NCI-H748 (cell line): ENCODE measurements around the gene BBOX1.
A peak's percentile ranks its signal among the peaks of the same experiment; 100 is the strongest.

ENCODE experiments used
- DNase-seq: peaks from one replicate; lab custom pipeline; 2025; ENCODE audit not compliant: unreplicated experiment; lab: John Stamatoyannopoulos, UW

Gene BBOX1

GRCh38 chr11:27024865-27025264 is 15.8 kb upstream of the BBOX1 start:
- DNase-seq, result no peak

- DNase-seq, result no peak
These were observed 15.2 kb upstream of the BBOX1 start for GRCh38 chr11:27025312-27025955.

GRCh38 chr11:27025957-27026733 is 14.5 kb upstream of the BBOX1 start:
- no peak for DNase-seq

GRCh38 chr11:27028561-27028965 is 12.1 kb upstream of the BBOX1 start:
- DNase-seq, result no peak

- DNase-seq, result no peak
These were observed 10.6 kb upstream of the BBOX1 start for GRCh38 chr11:27029966-27030365.

- DNase-seq, result no peak
These were observed 8.9 kb upstream of the BBOX1 start for GRCh38 chr11:27031754-27032153.

- no peak for DNase-seq
These were observed 742 bp upstream of the BBOX1 start for GRCh38 chr11:27039873-27040272.

- DNase-seq, result no peak
These were observed 705 bp downstream of the BBOX1 start for GRCh38 chr11:27041141-27041899.

- no peak for DNase-seq
These were observed 6.3 kb downstream of the BBOX1 start for GRCh38 chr11:27046956-27047355.

GRCh38 chr11:27052668-27053067 is 12.1 kb downstream of the BBOX1 start:
- DNase-seq, result no peak

GRCh38 chr11:27055065-27055682 is 14.6 kb downstream of the BBOX1 start:
- DNase-seq, result no peak

GRCh38 chr11:27057091-27057780 is 16.6 kb downstream of the BBOX1 start:
- DNase-seq, result no peak

GRCh38 chr11:27058456-27058855 is 17.8 kb downstream of the BBOX1 start:
- DNase-seq, result no peak

- no peak for DNase-seq
These were observed 18.8 kb downstream of the BBOX1 start for GRCh38 chr11:27059431-27059830.

GRCh38 chr11:27060816-27061460 is 20.3 kb downstream of the BBOX1 start:
- no peak for DNase-seq

GRCh38 chr11:27061461-27061821 is 20.8 kb downstream of the BBOX1 start:
- no peak for DNase-seq

GRCh38 chr11:27064086-27064485 is 23.5 kb downstream of the BBOX1 start:
- DNase-seq, result no peak

- no peak for DNase-seq
These were observed 34.6 kb downstream of the BBOX1 start for GRCh38 chr11:27075192-27075591.

- DNase-seq, result no peak
These were observed 35.0 kb downstream of the BBOX1 start for GRCh38 chr11:27075655-27076054.

GRCh38 chr11:27076121-27076589 is 35.5 kb downstream of the BBOX1 start:
- peak; percentile 87 for DNase-seq
